GM18511 (cell line): ENCODE measurements around the gene CTXND1.

Experiments
- ATAC-seq: cut with Tn5 transposase; IDR thresholded peaks from one replicate; pipeline ENCODE4 v1.9.1; 2021; ENCODE audit warnings: mild to moderate bottlenecking, moderate library complexity; ENCODE audit not compliant: unreplicated experiment

CTXND1 gene

GRCh38 chr15:80210611-80211573 lies 41.1 kb downstream of the CTXND1 start:
- ATAC-seq = no peak

DNA sequence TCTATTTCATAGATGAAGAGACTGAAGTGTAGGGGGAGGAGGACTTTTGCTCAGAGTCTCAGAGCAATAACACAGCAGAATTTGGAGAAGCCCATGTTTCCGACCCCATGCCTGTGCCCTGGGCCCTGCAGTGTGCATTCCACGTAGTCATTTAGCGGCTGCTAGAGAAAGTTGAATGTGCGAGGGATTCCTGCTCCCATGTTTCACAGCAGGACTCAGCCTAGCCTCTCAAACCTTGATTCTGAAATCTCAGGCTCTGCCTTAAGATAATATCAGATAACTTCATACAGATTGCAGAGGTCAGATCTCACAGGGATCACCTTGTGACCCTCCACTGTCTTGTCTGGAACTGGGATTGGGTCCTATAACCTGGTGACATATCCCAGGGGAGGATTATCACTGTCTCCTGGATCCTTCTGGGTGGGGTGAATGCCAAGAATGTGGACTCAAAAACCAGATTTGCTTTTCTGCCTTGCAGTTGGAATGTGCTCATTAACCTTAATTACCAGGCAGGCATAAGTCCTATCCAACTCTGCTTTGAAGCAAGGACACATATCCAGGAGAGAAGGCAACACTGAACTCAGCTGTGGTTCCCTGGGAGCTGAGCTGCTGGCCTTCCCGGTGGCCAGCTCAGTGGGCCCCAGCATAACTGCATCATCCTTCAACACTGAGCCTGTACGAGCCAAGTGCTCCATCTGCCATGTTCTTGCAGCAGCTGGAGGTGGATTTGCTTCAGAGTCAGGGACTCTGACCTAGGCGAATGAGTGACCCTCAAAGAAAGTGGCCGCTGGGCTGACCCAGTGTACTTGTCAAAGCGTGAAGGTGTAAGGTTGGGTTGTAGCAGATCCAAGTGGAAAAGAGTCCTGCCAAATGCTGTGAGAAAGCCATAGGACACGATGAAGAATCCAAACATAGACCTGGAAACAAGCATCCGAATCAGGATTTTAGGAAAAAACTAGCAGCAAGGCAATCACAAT lies 43.0 kb downstream of the CTXND1 start:
- no peak for ATAC-seq

- ATAC-seq = no peak
These were observed 44.1 kb downstream of the CTXND1 start for GRCh38 chr15:80207887-80208286.

DNA sequence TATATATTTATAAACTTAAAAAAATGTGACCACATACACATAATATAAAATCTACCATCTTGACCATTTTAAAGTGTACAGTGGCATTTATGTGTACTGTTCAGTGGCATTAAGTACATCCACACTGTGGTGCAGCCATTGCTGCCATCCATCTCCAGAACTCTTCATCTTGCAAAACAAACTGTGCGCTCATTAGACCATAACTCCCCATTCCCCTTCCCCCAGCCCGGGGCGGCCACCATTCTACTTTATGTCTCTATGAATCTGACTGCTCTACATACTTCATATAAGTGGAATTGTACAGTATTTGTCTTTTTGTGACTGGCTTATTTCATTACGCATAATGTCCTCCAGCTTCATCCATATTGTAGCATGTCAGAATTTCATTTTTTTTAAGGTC lies 47.8 kb downstream of the CTXND1 start:
- ATAC-seq = no peak

DNA sequence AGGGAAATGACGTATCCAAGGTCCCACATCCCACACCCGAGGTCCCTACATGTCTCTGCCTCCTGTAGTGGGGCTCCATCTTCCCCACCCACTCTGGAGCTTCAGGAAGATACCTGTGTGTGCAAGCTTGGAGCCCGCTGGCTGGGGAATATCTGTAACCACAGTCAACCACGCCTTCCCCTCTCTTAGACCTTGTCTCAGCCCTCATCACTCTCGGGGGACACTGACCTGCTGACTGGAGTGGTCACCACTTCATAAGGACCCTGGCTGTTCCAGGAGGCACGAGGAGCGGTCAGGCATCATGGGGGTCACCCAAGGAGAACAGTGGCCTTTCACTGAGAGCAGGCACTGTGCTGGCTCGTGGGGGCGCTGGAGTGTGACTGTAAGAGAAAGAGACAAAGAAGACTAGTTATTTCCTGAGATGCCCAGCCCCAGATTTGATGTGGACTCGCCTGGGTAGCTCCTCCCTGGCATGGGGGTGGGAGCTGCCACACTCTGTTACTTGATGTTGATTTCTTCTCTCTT lies 48.6 kb downstream of the CTXND1 start:
- no peak for ATAC-seq

DNA sequence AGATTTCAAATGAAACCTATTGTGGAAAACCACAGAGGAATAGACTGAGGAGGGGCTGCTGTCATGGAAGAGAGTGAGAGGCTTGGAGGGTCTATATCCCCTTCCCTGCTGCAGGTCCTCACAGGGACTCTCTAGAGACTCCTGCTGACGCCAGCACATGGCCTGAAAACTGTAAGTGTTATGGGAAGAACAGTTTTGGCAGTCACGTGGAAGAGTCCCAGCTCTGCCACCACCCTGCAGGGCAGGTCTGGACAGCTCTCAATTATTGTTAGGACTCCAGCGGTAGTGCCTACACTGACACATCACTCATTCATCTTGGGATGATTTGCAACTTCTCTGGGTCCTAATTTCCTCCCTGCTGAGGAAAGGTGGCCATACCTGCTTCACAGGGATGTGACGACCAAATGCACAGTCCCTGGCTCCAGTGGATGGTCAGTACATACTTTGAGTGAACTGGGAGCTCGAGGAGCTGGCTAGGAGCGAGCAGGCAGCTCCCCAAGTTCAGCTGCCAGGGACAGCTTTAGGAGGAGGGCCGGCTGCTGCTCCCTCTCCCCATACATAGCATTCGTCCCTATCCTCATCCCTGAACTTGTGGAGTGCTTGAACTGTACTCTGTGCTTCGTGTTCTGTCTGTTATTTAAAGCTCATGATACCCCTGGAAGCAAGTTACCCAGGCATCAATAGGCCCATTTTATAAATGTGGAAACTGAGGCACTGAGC lies 49.2 kb downstream of the CTXND1 start:
- no peak for ATAC-seq

- no peak for ATAC-seq
These were observed 50.0 kb downstream of the CTXND1 start for GRCh38 chr15:80202016-80202315.

DNA sequence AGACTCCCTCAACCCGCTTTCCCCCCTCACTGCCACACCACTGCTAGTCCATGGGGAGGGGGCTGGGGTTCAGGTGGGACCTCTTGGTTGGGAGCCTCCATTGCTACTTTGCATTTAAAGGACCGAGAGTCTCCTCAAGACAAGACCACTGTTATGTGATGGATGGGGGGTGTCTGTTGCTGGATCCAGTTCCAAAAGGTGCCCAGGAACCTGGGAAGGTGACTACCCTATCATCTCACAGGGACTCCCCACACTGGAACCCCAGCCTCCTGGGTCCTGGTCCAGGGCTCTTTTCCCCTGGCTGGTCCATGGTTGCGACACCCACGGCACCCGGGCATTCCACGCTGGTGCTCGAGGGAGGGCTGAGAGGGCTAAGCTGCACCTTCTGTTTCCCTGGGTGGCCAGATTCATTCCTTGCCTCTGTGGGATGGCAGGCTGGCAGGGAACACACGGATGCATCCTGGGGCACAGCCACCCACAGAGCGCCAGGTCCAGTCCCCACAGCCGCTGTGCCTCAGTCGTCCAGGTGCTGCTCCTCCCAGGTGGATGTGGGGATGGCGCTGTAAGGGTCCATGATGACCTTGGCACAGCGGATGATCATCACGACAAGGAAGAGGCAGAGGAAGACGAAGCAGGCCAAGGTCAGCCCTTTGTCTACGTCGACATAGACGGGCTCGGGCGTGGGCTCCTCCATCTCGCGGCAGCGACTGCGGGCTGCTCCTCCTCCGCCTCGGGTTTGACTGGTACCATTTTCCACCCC lies 50.6 kb downstream of the CTXND1 start:
- no peak for ATAC-seq

DNA sequence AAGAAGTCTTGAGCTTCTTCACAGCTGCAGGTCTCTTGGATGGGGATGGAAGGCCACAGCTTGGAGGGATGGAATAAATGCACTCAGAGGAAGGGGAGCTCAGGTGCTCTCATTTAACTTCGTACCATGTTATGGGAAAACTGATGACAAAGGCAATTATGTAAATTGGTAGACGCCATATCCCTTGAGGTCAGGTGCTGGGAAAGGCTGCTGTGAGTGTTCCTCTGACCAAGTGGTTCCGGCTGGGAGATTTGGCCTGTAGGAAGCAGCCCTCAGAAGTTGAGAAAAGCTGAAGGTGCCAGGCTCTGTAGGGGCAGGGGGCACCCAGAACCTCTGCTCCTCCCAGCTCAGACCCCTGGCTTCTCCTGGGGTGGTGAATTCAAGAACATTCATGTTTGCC lies 52.1 kb downstream of the CTXND1 start:
- ATAC-seq = no peak

DNA sequence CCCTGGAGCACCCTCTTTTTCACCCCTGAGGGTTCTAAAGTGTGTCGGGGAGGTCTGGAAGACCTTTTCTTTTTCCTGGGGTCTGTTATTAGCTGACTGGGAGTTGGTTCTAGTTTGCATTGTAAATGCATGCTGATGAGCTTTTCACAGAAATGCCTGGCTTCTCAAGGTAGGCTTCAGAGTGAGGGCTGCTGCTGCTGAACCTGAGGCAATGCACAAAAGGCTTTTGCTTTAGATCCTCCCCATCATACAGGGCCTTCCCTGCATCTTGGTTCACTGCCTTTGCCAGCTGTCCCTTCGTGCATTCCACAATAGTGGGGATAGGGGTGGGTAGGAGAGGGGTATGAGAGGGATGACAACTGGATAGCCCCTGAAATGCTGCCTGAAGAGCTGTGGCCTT lies 52.6 kb downstream of the CTXND1 start:
- ATAC-seq = no peak

DNA sequence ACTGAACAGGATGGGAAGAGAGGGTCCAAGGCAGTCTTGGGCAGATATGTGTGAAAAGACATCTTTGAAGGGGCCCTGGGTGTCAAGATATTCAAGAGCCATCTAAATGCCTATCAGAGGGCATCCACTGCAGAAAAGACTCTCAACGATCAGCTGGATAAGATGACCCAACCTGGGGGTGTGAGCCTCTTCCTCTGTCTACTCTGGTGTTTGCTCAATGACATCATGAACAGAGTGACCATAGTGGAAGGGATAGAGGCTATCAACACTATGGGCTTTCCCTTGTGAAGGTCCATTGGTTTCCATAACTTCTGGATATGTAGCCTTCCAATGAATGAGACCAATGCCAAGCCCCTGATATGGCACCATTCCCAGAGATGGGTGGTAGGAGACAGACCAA lies 57.1 kb downstream of the CTXND1 start:
- ATAC-seq = no peak

GRCh38 chr15:80194186-80194585 lies 57.8 kb downstream of the CTXND1 start:
- ATAC-seq = no peak

GRCh38 chr15:80191897-80192595 lies 60.0 kb downstream of the CTXND1 start:
- no peak for ATAC-seq

- no peak for ATAC-seq
These were observed 60.8 kb downstream of the CTXND1 start for GRCh38 chr15:80191198-80191597.

DNA sequence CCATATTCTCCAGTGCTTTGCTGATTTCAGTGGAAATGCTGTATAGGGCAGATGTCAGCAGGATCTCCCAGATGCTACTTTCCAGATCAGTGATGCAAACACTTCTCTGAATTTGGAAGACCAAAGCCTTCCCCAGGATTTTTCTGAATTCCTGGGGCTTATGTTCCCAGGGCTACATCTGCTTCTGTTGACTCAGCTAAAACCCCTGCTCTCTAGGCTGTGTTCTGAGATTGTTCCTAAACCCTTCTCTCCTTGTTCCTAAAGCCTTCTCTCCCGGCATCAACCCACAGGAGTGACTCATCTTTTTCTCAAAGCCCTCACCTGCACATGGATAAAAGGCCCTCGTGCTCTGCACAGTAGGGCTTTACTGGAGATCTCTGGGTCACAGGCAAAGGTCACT lies 63.8 kb downstream of the CTXND1 start:
- ATAC-seq = no peak

DNA sequence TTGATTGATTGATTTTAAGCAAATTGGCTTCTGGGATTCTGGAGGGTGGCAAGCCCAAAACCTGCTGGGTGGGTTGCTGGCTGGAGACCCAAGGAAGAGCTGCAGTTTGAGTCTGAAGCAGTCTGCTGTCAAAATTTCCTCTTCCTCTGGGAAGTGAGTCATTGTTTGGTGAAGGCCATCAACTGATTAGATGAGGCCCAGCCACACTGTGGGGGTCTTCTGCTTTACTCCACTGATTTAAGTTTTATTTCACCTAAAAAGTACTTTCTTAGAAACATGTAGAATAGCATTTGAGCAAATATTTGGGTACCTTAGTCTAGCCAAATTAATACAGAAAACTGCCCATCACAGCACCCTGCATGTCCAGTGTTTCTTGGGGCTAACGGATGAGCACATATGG lies 65.4 kb downstream of the CTXND1 start:
- no peak for ATAC-seq

DNA sequence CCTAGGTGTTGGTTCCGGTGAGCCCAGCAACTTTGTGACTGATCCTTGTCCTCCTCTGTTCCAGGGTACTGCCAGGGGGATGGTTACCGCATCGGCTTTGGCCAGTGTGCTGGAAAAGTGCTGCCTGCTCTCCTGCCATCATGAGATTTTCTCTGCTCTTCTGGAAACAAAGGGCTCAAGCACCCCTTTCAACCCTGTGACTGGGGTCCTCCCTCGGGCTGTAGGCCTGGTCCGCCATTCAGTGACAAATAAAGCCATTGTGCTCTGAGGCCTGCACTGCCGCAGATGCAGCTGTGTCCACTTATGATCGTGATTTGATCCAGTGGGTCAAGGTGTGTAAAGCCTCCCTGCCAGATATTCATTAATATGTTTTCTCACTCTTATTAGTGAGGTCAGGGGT lies 65.9 kb downstream of the CTXND1 start:
- ATAC-seq = no peak

DNA sequence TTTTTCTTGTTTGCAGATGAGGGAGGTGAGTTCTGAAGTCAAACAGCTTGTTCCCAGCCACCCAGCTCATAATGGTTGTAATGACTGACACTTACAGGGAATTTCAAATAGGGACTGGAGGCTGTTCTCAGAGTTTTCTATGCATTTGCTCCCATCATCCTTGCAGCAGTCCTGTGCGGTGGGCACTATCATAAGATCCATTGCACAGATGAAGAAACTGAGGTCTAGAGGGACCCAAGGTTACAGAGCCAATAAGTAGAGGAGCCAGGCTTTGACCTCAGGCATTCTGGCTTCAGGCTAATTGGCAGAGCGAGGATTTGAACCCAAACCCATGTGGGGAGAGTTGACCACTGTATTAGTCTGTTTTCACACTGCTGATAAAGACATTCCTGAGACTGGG lies 66.9 kb downstream of the CTXND1 start:
- no peak for ATAC-seq

DNA sequence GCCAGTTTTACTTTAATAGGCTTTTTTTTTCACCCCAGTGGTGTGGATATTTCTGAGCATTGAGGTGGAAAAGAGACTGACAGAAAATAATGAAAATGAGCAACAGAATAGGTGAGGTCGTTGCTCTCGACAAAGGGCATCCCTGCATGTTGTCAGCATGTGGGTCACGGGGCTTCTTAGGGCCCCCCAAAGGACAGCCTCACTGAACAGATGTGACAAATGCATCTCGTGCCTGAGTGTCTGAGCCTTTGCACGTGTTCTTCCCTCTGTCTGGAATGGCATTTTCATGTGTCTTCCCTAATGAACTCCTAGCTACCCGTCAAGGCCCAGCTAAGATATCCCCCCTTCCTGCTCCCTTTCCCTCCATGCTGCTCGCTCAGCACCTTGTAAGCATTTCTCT lies 67.5 kb downstream of the CTXND1 start:
- ATAC-seq = no peak

- no peak for ATAC-seq
These were observed 68.1 kb downstream of the CTXND1 start for GRCh38 chr15:80183886-80184285.
